Esophagus mucosa (tissue), 1 donor: ENCODE results near the gene STOX2. TPM values are rescaled to one million over a fixed set of nuclear protein-coding genes. Genes with fewer than 3 reads are reported as not detected.

Experiments
- ATAC-seq: fragments of 200-7000 bp; cut with Tn5 transposase; one replicate; pipeline ENCODE4 v1.9.1; 2020
- total RNA-seq: library from RNA; stranded (reverse); gene quantifications from one replicate; pipeline ENCODE4 v1.2.4, GENCODE V29; 2023
- donor health status: DM: yes; HTN: yes; CAD: no.

The STOX2 gene
- 12.0 TPM for total RNA-seq

- ATAC-seq, result peak; percentile 88
These were observed at the start of gene STOX2 for GRCh38 chr4:183905081-183905592. TSS of gene STOX2 (plus strand) at chr4:183905307. CDS start at chr4:183906791, 1,484 bp downstream.

GRCh38 chr4:183855323-183856190, 49.5 kb upstream of the STOX2 start:
- no peak for ATAC-seq

- ATAC-seq, result peak; percentile 7
These were observed 48.1 kb upstream of the STOX2 start for GRCh38 chr4:183857040-183857439.

- no peak for ATAC-seq
These were observed 47.0 kb upstream of the STOX2 start for GRCh38 chr4:183858011-183858615.

- ATAC-seq, result no peak
These were observed 45.0 kb upstream of the STOX2 start for GRCh38 chr4:183860119-183860518.

GRCh38 chr4:183860731-183861130, 44.4 kb upstream of the STOX2 start:
- peak; percentile 87 for ATAC-seq

- ATAC-seq, result no peak
These were observed 43.7 kb upstream of the STOX2 start for GRCh38 chr4:183861426-183861825.

- ATAC-seq, result no peak
These were observed 41.8 kb upstream of the STOX2 start for GRCh38 chr4:183863155-183863825.

- ATAC-seq, result no peak
These were observed 37.9 kb upstream of the STOX2 start for GRCh38 chr4:183867247-183867646.

- no peak for ATAC-seq
These were observed 34.1 kb upstream of the STOX2 start for GRCh38 chr4:183870997-183871396.

- ATAC-seq, result no peak
These were observed 33.5 kb upstream of the STOX2 start for GRCh38 chr4:183871581-183871980.

- no peak for ATAC-seq
These were observed 32.6 kb upstream of the STOX2 start for GRCh38 chr4:183872531-183872930.

- ATAC-seq, result peak; percentile 77
These were observed 31.5 kb upstream of the STOX2 start for GRCh38 chr4:183873409-183874185.

GRCh38 chr4:183875251-183875825, 29.8 kb upstream of the STOX2 start:
- ATAC-seq, result no peak

GRCh38 chr4:183876268-183876934, 28.7 kb upstream of the STOX2 start:
- peak; percentile 90 for ATAC-seq

GRCh38 chr4:183878251-183878970, 26.7 kb upstream of the STOX2 start:
- ATAC-seq, result no peak

GRCh38 chr4:183885205-183885720, 19.8 kb upstream of the STOX2 start:
- ATAC-seq, result no peak

GRCh38 chr4:183887351-183887750, 17.8 kb upstream of the STOX2 start:
- ATAC-seq, result no peak

GRCh38 chr4:183888564-183888963, 16.5 kb upstream of the STOX2 start:
- ATAC-seq, result no peak

GRCh38 chr4:183889190-183889589, 15.9 kb upstream of the STOX2 start:
- ATAC-seq, result no peak

- ATAC-seq, result no peak
These were observed 7.9 kb upstream of the STOX2 start for GRCh38 chr4:183897193-183897592.
